H1 (cell line): Measurements from ENCODE around the gene YPEL2. TPM values are rescaled to one million over a fixed set of nuclear protein-coding genes. Genes with fewer than 3 reads are reported as not detected.

ENCODE experiments used
- CTCF ChIA-PET: fragments of 300-600 bp; sonication (Branson Sonifier 250); formaldehyde crosslinking; loops from one replicate; lab custom pipeline; 2021; ENCODE audit not compliant: partially characterized antibody; lab: Charles Lee
- POLR2A ChIA-PET: fragments of 300-600 bp; sonication (Branson Sonifier 250); formaldehyde crosslinking; loops from one replicate; lab custom pipeline; 2021; ENCODE audit warnings: inconsistent platforms; ENCODE audit not compliant: partially characterized antibody; lab: Charles Lee
- DNase-seq, 2 experiments: peaks; one replicate each; pipeline versions ENCODE4 v3.0.0 to v3.0.0-alpha.2; 2010 to 2022; ENCODE audit warnings: low spot score in 2 of 2, low read depth in 1 of 2, mixed read lengths in 1 of 2
- FAIRE-seq: peaks from 2 replicates; lab custom pipeline; 2011; peaks lifted over from hg19 to GRCh38; lab: Jason Lieb, UNC
- H2AFZ ChIP-seq: 2 replicates; pipeline ENCODE4 v1.8.1; 2012; ENCODE audit warnings: low read length, inconsistent platforms
- H2AK5ac ChIP-seq: 2 replicates; pipeline ENCODE4 v1.6.1; 2013; ENCODE audit warnings: low read depth, low read length
- H2BK120ac ChIP-seq: replicated peaks from 2 replicates; pipeline ENCODE3; 2013; ENCODE audit warnings: low read depth, low read length, inconsistent platforms
- H2BK12ac ChIP-seq: 2 replicates; pipeline ENCODE4 v1.6.1; 2013; ENCODE audit warnings: low read depth, low read length
- H2BK15ac ChIP-seq: 2 replicates; pipeline ENCODE4 v1.6.1; 2013; ENCODE audit warnings: low read length
- H2BK20ac ChIP-seq: 2 replicates; pipeline ENCODE4 v1.6.1; 2013; ENCODE audit warnings: low read length
- H2BK5ac ChIP-seq: 2 replicates; pipeline ENCODE4 v1.6.1; 2013; ENCODE audit warnings: low read depth, low read length
- H3K14ac ChIP-seq: 2 replicates; pipeline ENCODE4 v1.6.1; 2013; ENCODE audit warnings: inconsistent platforms; ENCODE audit not compliant: insufficient read length
- H3K18ac ChIP-seq: 2 replicates; pipeline ENCODE4 v1.6.1; 2013; ENCODE audit warnings: low read length; ENCODE audit errors: extremely low read depth
- H3K23ac ChIP-seq: 2 replicates; pipeline ENCODE4 v1.6.1; 2013; ENCODE audit warnings: inconsistent platforms; ENCODE audit not compliant: insufficient read length
- H3K23me2 ChIP-seq: 2 replicates; pipeline ENCODE4 v1.6.1; 2013; ENCODE audit warnings: low read depth, low read length
- H3K27ac ChIP-seq: 2 replicates; pipeline ENCODE4 v1.6.1; 2011; ENCODE audit warnings: low read depth, low read length, inconsistent platforms
- H3K27me3 ChIP-seq, 4 experiments: replicated peaks in 1 of 4; 1 replicate in 1 of 4; 2 replicates in 3 of 4; pipeline versions ENCODE4 v1.6.1 to v1.8.1; 2011 to 2013; ENCODE audit warnings: low read length in 3 of 4, mild to moderate bottlenecking in 3 of 4, inconsistent platforms in 2 of 4, mixed read lengths in 2 of 4, moderate library complexity in 1 of 4; ENCODE audit not compliant: control insufficient read depth in 3 of 4, insufficient read depth in 3 of 4; ENCODE audit errors: extremely low read depth in 1 of 4
- H3K36me3 ChIP-seq, 4 experiments: 2 replicates each; pipeline versions ENCODE4 v1.6.1 to v1.8.1; 2011 to 2013; ENCODE audit warnings: mild to moderate bottlenecking in 4 of 4, low read length in 3 of 4, moderate library complexity in 2 of 4, control low read depth in 1 of 4, inconsistent platforms in 1 of 4; ENCODE audit not compliant: insufficient read depth in 4 of 4, control insufficient read depth in 2 of 4
- H3K4ac ChIP-seq: replicated peaks from 2 replicates; pipeline ENCODE3; 2013; ENCODE audit warnings: low read length, low read depth, mixed read lengths, inconsistent platforms; ENCODE audit not compliant: insufficient read length
- H3K4me1 ChIP-seq, 4 experiments: replicated peaks in 1 of 4; 1 replicate in 1 of 4; 2 replicates in 3 of 4; pipeline versions ENCODE4 v1.6.1 to v1.8.1; 2011 to 2013; ENCODE audit warnings: low read length in 3 of 4, inconsistent platforms in 2 of 4, mixed read lengths in 1 of 4; ENCODE audit not compliant: insufficient read depth in 4 of 4, control insufficient read depth in 3 of 4
- H3K4me2 ChIP-seq, 2 experiments: 2 replicates each; pipeline versions ENCODE4 v1.6.1 to v1.8.1; 2011 to 2013; ENCODE audit warnings: low read depth in 2 of 2, low read length in 2 of 2, control low read depth in 1 of 2, inconsistent platforms in 1 of 2, mild to moderate bottlenecking in 1 of 2; ENCODE audit not compliant: insufficient read depth in 1 of 2
- H3K4me3 ChIP-seq, 4 experiments: fragments of 200-600, 300-600 bp in 1 of 4; sonication (generic), shearing (Covaris generic), sonication (Bioruptor Twin) in 1 of 4; 2 replicates each; pipeline versions ENCODE4 v1.5.1 to v1.8.1; 2011 to 2016; ENCODE audit warnings: low read length in 4 of 4, low read depth in 3 of 4, control low read depth in 2 of 4, inconsistent platforms in 2 of 4, mild to moderate bottlenecking in 2 of 4, mixed read lengths in 1 of 4, moderate library complexity in 1 of 4; ENCODE audit not compliant: insufficient read depth in 2 of 4; ENCODE audit errors: extremely low read depth in 1 of 4
- H3K56ac ChIP-seq: replicated peaks from 2 replicates; pipeline ENCODE3; 2013; ENCODE audit warnings: low read depth, mild to moderate bottlenecking, mixed read lengths, low read length, inconsistent platforms; ENCODE audit not compliant: insufficient read length
- H3K79me1 ChIP-seq: 2 replicates; pipeline ENCODE4 v1.6.1; 2013; ENCODE audit warnings: low read depth, low read length, control low read depth
- H3K79me2 ChIP-seq, 2 experiments: 2 replicates each; pipeline versions ENCODE4 v1.6.1 to v1.8.1; 2012 to 2013; ENCODE audit warnings: low read length in 2 of 2, mild to moderate bottlenecking in 2 of 2, inconsistent platforms in 1 of 2; ENCODE audit not compliant: insufficient read depth in 2 of 2, control insufficient read depth in 1 of 2
- H3K9ac ChIP-seq, 4 experiments: replicated peaks in 1 of 4; 1 replicate in 1 of 4; 2 replicates in 3 of 4; pipeline versions ENCODE4 v1.6.1 to v1.8.1; 2011 to 2013; ENCODE audit warnings: low read depth in 3 of 4, low read length in 3 of 4, control low read depth in 2 of 4, mild to moderate bottlenecking in 2 of 4, moderate library complexity in 2 of 4, inconsistent platforms in 1 of 4; ENCODE audit errors: extremely low read depth in 1 of 4
- H3K9me3 ChIP-seq, 2 experiments: 2 replicates each; pipeline versions ENCODE4 v1.6.1 to v1.8.1; 2012 to 2013; ENCODE audit warnings: mild to moderate bottlenecking in 2 of 2, moderate library complexity in 2 of 2, control low read depth in 1 of 2, inconsistent platforms in 1 of 2, low read depth in 1 of 2, low read length in 1 of 2, mixed read lengths in 1 of 2; ENCODE audit not compliant: insufficient read depth in 2 of 2
- H4K20me1 ChIP-seq, 2 experiments: replicated peaks in 1 of 2; 2 replicates each; pipeline versions ENCODE3 to v1.8.1; 2011 to 2013; ENCODE audit warnings: inconsistent platforms in 2 of 2, low read length in 2 of 2, mild to moderate bottlenecking in 1 of 2; ENCODE audit not compliant: insufficient read depth in 2 of 2, control insufficient read depth in 1 of 2
- H4K5ac ChIP-seq: 2 replicates; pipeline ENCODE4 v1.6.1; 2013; ENCODE audit warnings: low read length, low read depth, mixed read lengths, inconsistent platforms; ENCODE audit not compliant: insufficient read length
- H4K8ac ChIP-seq: 2 replicates; pipeline ENCODE4 v1.8.0; 2013; ENCODE audit warnings: mild to moderate bottlenecking, moderate library complexity, low read length, inconsistent platforms; ENCODE audit not compliant: insufficient read depth; ENCODE audit errors: extremely low read depth
- H4K91ac ChIP-seq: replicated peaks from 2 replicates; pipeline ENCODE3; 2013; ENCODE audit warnings: low read length, mixed read lengths, inconsistent platforms; ENCODE audit not compliant: insufficient read length
- JUND ChIP-seq: IDR thresholded peaks from 2 replicates; pipeline ENCODE4 v1.6.1; 2011; ENCODE audit warnings: mild to moderate bottlenecking, improper control_type of control experiment, low read length
- PHF8 ChIP-seq: fragments of 200-600 bp; sonication (generic); conservative IDR thresholded peaks from 2 replicates; pipeline ENCODE4 v1.7.1; 2012; ENCODE audit warnings: low read depth, mild to moderate bottlenecking, inconsistent platforms, low read length, moderate library complexity
- POLR2A ChIP-seq, 2 experiments: IDR thresholded peaks; 1 replicate in 1 of 2; 2 replicates in 1 of 2; pipeline ENCODE4 v1.6.1; 2011; ENCODE audit warnings: low read depth in 2 of 2, low read length in 2 of 2, mild to moderate bottlenecking in 2 of 2; ENCODE audit errors: control extremely low read depth in 1 of 2
- SIN3A ChIP-seq, 2 experiments: IDR thresholded peaks in 1 of 2; conservative IDR thresholded peaks in 1 of 2; 2 replicates each; pipeline ENCODE4 v1.6.1; 2011 to 2012; ENCODE audit warnings: low read length in 2 of 2, improper control_type of control experiment in 1 of 2, low read depth in 1 of 2, mild to moderate bottlenecking in 1 of 2
- WGBS, 2 experiments: shearing (Covaris generic) in 1 of 2; methylation state at CpG; one replicate each; pipeline versions ENCODE4 v1.1.6 to v1.1.7; 2013 to 2015; ENCODE audit warnings: low lambda C conversion rate in 2 of 2, mixed read lengths in 2 of 2, inconsistent platforms in 1 of 2, low coverage in 1 of 2, missing lambda C conversion rate in 1 of 2; ENCODE audit not compliant: insufficient replicate concordance in 2 of 2, insufficient coverage in 1 of 2, insufficient read length in 1 of 2; ENCODE audit errors: extremely low coverage in 1 of 2, missing lambda C conversion rate in 1 of 2; 5-methylcytosine and 5-hydroxymethylcytosine counted together
- polyA plus RNA-seq, 7 experiments: library from polyadenylated mRNA; depleted of rRNA in 3 of 7; stranded (reverse) in 5 of 7; unstranded in 2 of 7; fragments of >200 nt in 5 of 7; fragments of 200-250 nt in 2 of 7; gene quantifications; 1 replicate in 5 of 7; 2 replicates in 1 of 7; 4 replicates in 1 of 7; pipeline versions ENCODE4 v1.2.1 to v1.2.3, GENCODE V29; 2011 to 2013; ENCODE audit warnings: missing spikeins in 2 of 7, mixed read lengths in 2 of 7
- total RNA-seq: library from RNA; stranded (reverse); fragmentation: NEBNext Ultra II Directional; extraction: Animal tissue kit (Norgen Biotek cat#: 25700); gene quantifications from 2 replicates; pipeline ENCODE4 v1.2.1, GENCODE V29; 2021

YPEL2 gene
- total and polyA plus RNA-seq, 2 of the 8 experiments (the other 6 are each of a cell fraction or from before 2014, with no cell fraction given), result 1.6 to 3.5 TPM

DNA sequence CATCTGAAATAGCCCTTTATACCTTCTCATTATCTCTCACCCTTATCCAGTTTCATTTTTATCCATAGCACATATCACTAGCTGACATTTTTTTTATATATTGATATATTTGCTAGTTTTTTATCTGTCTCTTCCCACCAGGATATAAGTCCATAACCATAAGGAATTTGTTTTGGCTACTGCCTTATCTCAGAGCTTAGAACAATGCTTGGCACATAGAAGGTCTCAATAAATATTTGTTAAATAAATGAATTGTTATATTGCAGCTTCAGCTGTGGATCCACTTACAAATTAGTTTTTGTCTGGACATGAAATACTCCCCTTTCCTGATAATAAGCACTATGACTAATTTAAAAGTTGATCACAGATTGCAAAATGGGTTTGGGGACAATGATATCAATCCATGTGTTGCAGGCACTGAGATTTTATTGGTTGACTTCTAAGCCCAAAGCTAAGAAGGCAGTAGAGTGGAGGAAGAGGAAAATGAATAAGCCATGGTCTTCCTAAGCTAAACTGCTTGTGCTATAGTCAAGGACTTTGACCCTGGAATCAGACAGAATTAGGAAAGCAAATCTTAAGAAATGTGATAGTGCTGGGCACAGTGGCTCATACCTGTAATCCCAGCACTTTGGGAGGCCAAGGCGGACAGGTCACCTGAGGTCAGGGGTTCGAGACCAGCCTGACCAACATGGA, 31.9 kb upstream of the YPEL2 start:
- Histone ChIP-seq H3K9me3 (no peaks in the 10 kb centered on the region), H3K4me3 (no peak overlapping the region), H3K27me3 (no peaks in the 10 kb centered on the region), H3K18ac (no peak overlapping the region), H3K14ac (no peak overlapping the region), H3K23ac (no peak overlapping the region), H3K56ac (no peak overlapping the region), H3K4me2 (no peak overlapping the region), H4K91ac (no peak overlapping the region), H2BK5ac (no peak overlapping the region), H3K27ac (no peak overlapping the region), H3K79me2 (no peaks in the 10 kb centered on the region), H2BK15ac (no peak overlapping the region), H4K8ac (no peak overlapping the region), H4K20me1 (no peaks in the 10 kb centered on the region), H3K9ac (no peak overlapping the region), H3K4me1 (no peaks in the 10 kb centered on the region), H2BK20ac (no peak overlapping the region), H2BK120ac (no peak overlapping the region), H2BK12ac (no peak overlapping the region), H2AK5ac (no peak overlapping the region), H2AFZ (no peak overlapping the region), H3K4ac (no peak overlapping the region), H4K5ac (no peak overlapping the region), H3K36me3 (no peaks in the 10 kb centered on the region), H3K79me1 (no peaks in the 10 kb centered on the region), H3K23me2 (no peaks in the 10 kb centered on the region)
- CTCF ChIA-PET, result interaction anchor here (1.2 to 1.6 kb wide), 2 partner anchors 11 to 18 kb away, joined by 3 to 4 read pairs; no protein-coding TSS in a partner anchor
- FAIRE-seq (no peak), DNase-seq (no peak)
- WGBS, 2 experiments, result 89% methylated on average over 2 of the region's 2 CpGs; no CpG with 5 or more reads in 1 of the 2 experiments
- POLR2A ChIA-PET, result interaction anchor here (0.6 to 1.3 kb wide), 2 partner anchors 10 to 538 kb away, joined by 3 read pairs; no protein-coding TSS in a partner anchor
- TF ChIP-seq SIN3A (conservative IDR thresholded peaks at IDR 0.05 in 1 of 2, IDR thresholded peaks at IDR 0.05 in 1 of 2; ENCODE audit: low read depth in 1 of 2, low read length in 2 of 2), result no peak
- TF ChIP-seq JUND, result no peak
- no peak for TF ChIP-seq POLR2A (IDR thresholded peaks at IDR 0.05; ENCODE audit: control extremely low read depth in 1 of 2, low read depth in 2 of 2, low read length in 2 of 2)
- no peak for TF ChIP-seq PHF8
